Suprapubic skin (tissue), 4 donors: Measurements from ENCODE around the gene RBM39. TPM values are rescaled to one million over a fixed set of nuclear protein-coding genes. Genes with fewer than 3 reads are reported as not detected.

Experiments used
- DNase-seq, 2 donors: peaks; one replicate each; pipeline ENCODE4 v3.0.0-alpha.2; 2019; ENCODE audit warnings: low spot score in 2 of 2
- H3K27ac ChIP-seq: fragments of 200-600 bp; sonication (generic); one replicate; pipeline ENCODE4 v1.5.1; 2019
- H3K27me3 ChIP-seq: fragments of 200-600 bp; sonication (generic); one replicate; pipeline ENCODE4 v1.5.1; 2019
- H3K36me3 ChIP-seq: fragments of 200-600 bp; sonication (generic); one replicate; pipeline ENCODE4 v1.5.1; 2019
- H3K4me1 ChIP-seq: fragments of 200-600 bp; sonication (generic); one replicate; pipeline ENCODE4 v1.5.1; 2019
- H3K4me3 ChIP-seq: fragments of 200-600 bp; sonication (generic); one replicate; pipeline ENCODE4 v1.5.1; 2019; ENCODE audit warnings: mild to moderate bottlenecking
- H3K9me3 ChIP-seq: fragments of 200-600 bp; sonication (generic); one replicate; pipeline ENCODE4 v1.5.1; 2019
- CTCF ChIP-seq, 2 donors: fragments of 200-600 bp in 1 of 2; fragments of 450-650 bp in 1 of 2; sonication (generic) in 1 of 2; IDR thresholded peaks; one replicate each; pipeline ENCODE4 v1.5.1; 2016 to 2019; ENCODE audit warnings: antibody characterized with exemption in 2 of 2, mild to moderate bottlenecking in 1 of 2, moderate library complexity in 1 of 2
- EP300 ChIP-seq: sonication (generic); formaldehyde crosslinking; IDR thresholded peaks from one replicate; pipeline ENCODE4 v1.6.1; 2017; ENCODE audit warnings: antibody characterized with exemption
- POLR2A ChIP-seq, 2 donors: fragments of 450-650 bp; IDR thresholded peaks; one replicate each; pipeline ENCODE4 v1.6.1; 2017; ENCODE audit warnings: antibody characterized with exemption in 2 of 2, mild to moderate bottlenecking in 2 of 2, moderate library complexity in 2 of 2
- POLR2AphosphoS5 ChIP-seq, 3 donors: sonication (generic); formaldehyde crosslinking; IDR thresholded peaks; one replicate each; pipeline ENCODE4 v1.6.1; 2017; ENCODE audit warnings: antibody characterized with exemption in 3 of 3
- WGBS: methylation state at CpG from one replicate; pipeline ENCODE4 v1.1.5; 2018; 5-methylcytosine and 5-hydroxymethylcytosine counted together
- total RNA-seq, 4 donors: library from RNA; depleted of rRNA; stranded (reverse); fragments of >200 nt; gene quantifications; one replicate each; pipeline ENCODE4 v1.1.0, GENCODE V29; 2016

Gene RBM39
- total RNA-seq, 4 donors from 2014 or later: 245 to 599 (median 258) TPM

- no peaks in the 10 kb centered on the region for H3K4me1 ChIP-seq
- TF ChIP-seq POLR2A (IDR thresholded peaks at IDR 0.05) (no peak), POLR2AphosphoS5 (IDR thresholded peaks at IDR 0.05) (no peak), CTCF (IDR thresholded peaks at IDR 0.05) (no peak), EP300 (no peak)
- H3K27ac ChIP-seq: no peak overlapping the region
- no peaks in the 10 kb centered on the region for H3K27me3 ChIP-seq
- 98% methylated on average over 8 of the region's 8 CpGs for WGBS
- no peak overlapping the region for H3K4me3 ChIP-seq
- no peaks in the 10 kb centered on the region for H3K9me3 ChIP-seq
- DNase-seq: no peak
- peaks cover 79% of the 10 kb centered on the region for H3K36me3 ChIP-seq
These were observed 67.1 kb downstream of the RBM39 start for GRCh38 chr20:35674921-35675320.

GRCh38 chr20:35673884-35674283 lies 68.2 kb downstream of the RBM39 start:
- Histone ChIP-seq H3K27ac (no peak overlapping the region), H3K9me3 (no peaks in the 10 kb centered on the region), H3K27me3 (no peaks in the 10 kb centered on the region), H3K4me1 (no peaks in the 10 kb centered on the region), H3K4me3 (no peak overlapping the region), H3K36me3 (peaks cover 83% of the 10 kb centered on the region)
- DNase-seq: no peak
- WGBS: 96% methylated on average over 3 of the region's 4 CpGs
- TF ChIP-seq CTCF (IDR thresholded peaks at IDR 0.05) (no peak), POLR2AphosphoS5 (IDR thresholded peaks at IDR 0.05) (no peak), EP300 (no peak), POLR2A (IDR thresholded peaks at IDR 0.05) (no peak)

GRCh38 chr20:35669681-35670080 lies 72.4 kb downstream of the RBM39 start:
- 100% methylated on average over 1 of the region's 1 CpG for WGBS
- no peaks in the 10 kb centered on the region for H3K4me1 ChIP-seq
- H3K27ac ChIP-seq: no peak overlapping the region
- H3K27me3 ChIP-seq: no peaks in the 10 kb centered on the region
- no peak for TF ChIP-seq POLR2AphosphoS5 (IDR thresholded peaks at IDR 0.05)
- no peak for TF ChIP-seq CTCF (IDR thresholded peaks at IDR 0.05)
- TF ChIP-seq EP300: no peak
- TF ChIP-seq POLR2A (IDR thresholded peaks at IDR 0.05): no peak
- no peak overlapping the region for H3K4me3 ChIP-seq
- DNase-seq: no peak
- H3K36me3 ChIP-seq: peaks cover 65% of the 10 kb centered on the region
- no peaks in the 10 kb centered on the region for H3K9me3 ChIP-seq

- Histone ChIP-seq H3K27me3 (no peaks in the 10 kb centered on the region), H3K4me1 (no peaks in the 10 kb centered on the region), H3K4me3 (no peak overlapping the region), H3K9me3 (no peaks in the 10 kb centered on the region), H3K36me3 (peaks cover 61% of the 10 kb centered on the region), H3K27ac (no peak overlapping the region)
- DNase-seq: peak in 1 of 2 donors; percentile 15
- no peak for TF ChIP-seq POLR2A (IDR thresholded peaks at IDR 0.05)
- no peak for TF ChIP-seq POLR2AphosphoS5 (IDR thresholded peaks at IDR 0.05)
- TF ChIP-seq CTCF (IDR thresholded peaks at IDR 0.05): no peak
- TF ChIP-seq EP300: no peak
- 96% methylated on average over 5 of the region's 5 CpGs for WGBS
These were observed 72.8 kb downstream of the RBM39 start for GRCh38 chr20:35669221-35669620.

GRCh38 chr20:35665949-35666288 lies 76.1 kb downstream of the RBM39 start:
- H3K27ac ChIP-seq: no peak overlapping the region
- no peak for TF ChIP-seq EP300
- no peak for TF ChIP-seq POLR2AphosphoS5 (IDR thresholded peaks at IDR 0.05)
- no peak for TF ChIP-seq CTCF (IDR thresholded peaks at IDR 0.05)
- no peak for TF ChIP-seq POLR2A (IDR thresholded peaks at IDR 0.05)
- no peaks in the 10 kb centered on the region for H3K27me3 ChIP-seq
- peak in 1 of 2 donors; percentile 40 for DNase-seq
- H3K4me1 ChIP-seq: peaks cover 28% of the 10 kb centered on the region
- H3K4me3 ChIP-seq: no peak overlapping the region
- H3K36me3 ChIP-seq: peaks cover 28% of the 10 kb centered on the region
- no peaks in the 10 kb centered on the region for H3K9me3 ChIP-seq
- WGBS: 93% methylated on average over 17 of the region's 17 CpGs
